ENCODE results near the gene PPFIA2. TPM values are rescaled to one million over a fixed set of nuclear protein-coding genes. Genes with fewer than 3 reads are reported as not detected.

PPFIA2 gene
- total and polyA plus RNA-seq, 10 of the 15 experiments (the other 5 are each of a cell fraction or from before 2014, with no cell fraction given), result 0.06 to 0.39 (median 0.18) TPM; not detected in 6

DNA sequence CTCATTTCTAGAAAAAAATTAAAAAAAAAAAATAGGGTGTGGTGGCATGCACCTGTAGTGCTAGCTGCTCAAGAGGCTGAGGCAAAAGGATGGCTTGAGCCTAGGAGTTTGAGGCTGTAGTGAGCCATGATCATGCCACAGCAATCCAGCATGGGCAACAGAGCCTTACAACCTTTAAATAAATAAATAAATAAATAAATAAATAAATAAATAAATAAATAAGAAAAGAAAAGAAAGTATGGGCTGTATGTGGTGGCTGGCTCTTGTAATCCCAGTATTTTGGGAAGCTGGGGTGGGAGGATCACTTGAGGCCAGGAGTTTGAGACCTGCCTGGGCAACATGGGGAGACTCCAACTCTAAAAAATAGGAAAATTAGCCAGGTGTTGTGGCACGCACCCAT lies 373.0 kb downstream of the PPFIA2 start:
- RAD21 ChIA-PET (ENCODE audit: unreplicated experiment), result no interaction called here
- Histone ChIP-seq H3K79me2 (ENCODE audit: control insufficient read depth, insufficient read depth, low read length) (no peaks in the 10 kb centered on the region), H4K20me1 (ENCODE audit: control insufficient read depth, insufficient read depth) (no peaks in the 10 kb centered on the region), H3K4me3 (no peak overlapping the region), H3K36me3 (ENCODE audit: control insufficient read depth in 2 of 2, insufficient read depth in 2 of 2, low read length in 1 of 2) (no peaks in the 10 kb centered on the region), H3K27ac (ENCODE audit: control insufficient read depth, insufficient read depth) (no peak overlapping the region), H3K9me3 (replicated peaks; ENCODE audit: control insufficient read depth, insufficient read depth, low read length) (no peaks in the 10 kb centered on the region), H3K9ac (ENCODE audit: control insufficient read depth, insufficient read depth, low read length) (no peak overlapping the region), H3K27me3 (replicated peaks in 1 of 2; ENCODE audit: control insufficient read depth in 2 of 2, insufficient read depth in 2 of 2, low read length in 1 of 2) (no peaks in the 10 kb centered on the region), H3K4me2 (ENCODE audit: control insufficient read depth, insufficient read depth) (no peak overlapping the region), H2AFZ (ENCODE audit: control insufficient read depth, low read depth, low read length) (no peak overlapping the region), H3K4me1 (ENCODE audit: control insufficient read depth, insufficient read depth, low read length) (no peaks in the 10 kb centered on the region)
- no peak for FAIRE-seq
- no peak for ATAC-seq
- SMC1A ChIA-PET (ENCODE audit: uncharacterized antibody, unreplicated experiment), result no interaction called here
- in situ Hi-C loops (cut with MboI) (no loop called here), intact Hi-C loops (cut with micrococcal nuclease; ENCODE audit: unreplicated experiment) (no loop called here)
- no TSS peak for BruUV-seq (replicated peaks)
- CTCF ChIA-PET, result no interaction called here
- no peak for DNase-seq (ENCODE audit: low read depth, low spot score)
- WGBS (ENCODE audit: insufficient coverage, insufficient replicate concordance, low lambda C conversion rate, missing lambda C conversion rate), result 62% methylated on average over 1 of the region's 1 CpG
- POLR2A ChIA-PET, result no interaction called here
- TF ChIP-seq BCL11A (IDR thresholded peaks at IDR 0.05; ENCODE audit: low read depth, low read length), result no peak
- no peak for TF ChIP-seq PAX8 (IDR thresholded peaks at IDR 0.05)

DNA sequence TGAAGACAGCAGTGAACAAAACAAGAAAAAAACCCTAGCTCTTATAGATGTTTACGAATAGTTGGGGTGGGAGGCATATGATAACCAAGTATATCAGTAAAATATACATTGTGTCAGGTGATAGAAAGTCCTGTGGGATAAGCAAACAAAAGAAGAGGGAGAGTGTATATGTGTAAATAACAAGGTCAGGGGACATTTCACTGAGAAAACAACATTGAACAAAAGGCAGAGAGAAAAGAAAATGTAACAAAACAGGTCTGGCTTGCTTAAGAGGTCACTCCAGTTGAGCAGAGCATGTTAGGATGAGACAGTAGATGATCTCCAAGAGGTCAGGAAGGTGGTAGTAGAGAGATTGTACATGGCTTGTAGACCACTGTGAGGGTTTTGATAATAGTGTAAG lies 377.2 kb downstream of the PPFIA2 start:
- no peaks in the 10 kb centered on the region for H4K20me1 ChIP-seq (ENCODE audit: control insufficient read depth, insufficient read depth)
- in situ Hi-C loops (cut with MboI) (no loop called here), intact Hi-C loops (cut with micrococcal nuclease; ENCODE audit: unreplicated experiment) (no loop called here)
- no peak overlapping the region for H3K9ac ChIP-seq (ENCODE audit: control insufficient read depth, insufficient read depth, low read length)
- H3K4me1 ChIP-seq (ENCODE audit: control insufficient read depth, insufficient read depth, low read length), result no peaks in the 10 kb centered on the region
- CTCF ChIA-PET, result no interaction called here
- no peaks in the 10 kb centered on the region for H3K27me3 ChIP-seq (replicated peaks in 1 of 2; ENCODE audit: control insufficient read depth in 2 of 2, insufficient read depth in 2 of 2, low read length in 1 of 2)
- POLR2A ChIA-PET, result no interaction called here
- H3K9me3 ChIP-seq (replicated peaks; ENCODE audit: control insufficient read depth, insufficient read depth, low read length), result no peaks in the 10 kb centered on the region
- FAIRE-seq, result no peak
- no peak overlapping the region for H3K27ac ChIP-seq (ENCODE audit: control insufficient read depth, insufficient read depth)
- no peaks in the 10 kb centered on the region for H3K79me2 ChIP-seq (ENCODE audit: control insufficient read depth, insufficient read depth, low read length)
- SMC1A ChIA-PET (ENCODE audit: uncharacterized antibody, unreplicated experiment), result no interaction called here
- no TSS peak for BruUV-seq (replicated peaks)
- H3K4me2 ChIP-seq (ENCODE audit: control insufficient read depth, insufficient read depth), result no peak overlapping the region
- 18% methylated on average over 1 of the region's 1 CpG for WGBS (ENCODE audit: insufficient coverage, insufficient replicate concordance, low lambda C conversion rate, missing lambda C conversion rate)
- RAD21 ChIA-PET (ENCODE audit: unreplicated experiment), result no interaction called here
- H2AFZ ChIP-seq (ENCODE audit: control insufficient read depth, low read depth, low read length), result no peak overlapping the region
- DNase-seq (ENCODE audit: low read depth, low spot score), result no peak
- ATAC-seq, result no peak
- no peak overlapping the region for H3K4me3 ChIP-seq
- TF ChIP-seq POLR2AphosphoS2 (IDR thresholded peaks at IDR 0.05; ENCODE audit: low read depth, low read length) (no peak), TCF3 (IDR thresholded peaks at IDR 0.05; ENCODE audit: borderline replicate concordance, insufficient read depth, low read depth, low read length) (no peak), RB1 (IDR thresholded peaks at IDR 0.05; ENCODE audit: borderline replicate concordance) (no peak), SREBF1 (IDR thresholded peaks at IDR 0.05; ENCODE audit: low read length) (no peak), POLR2AphosphoS5 (IDR thresholded peaks at IDR 0.05; ENCODE audit: low read length) (no peak), ZNF274 (IDR thresholded peaks at IDR 0.05; ENCODE audit: insufficient read depth, insufficient read length) (no peak), BRCA1 (IDR thresholded peaks at IDR 0.05; ENCODE audit: low read depth, low read length) (no peak), SPI1 (IDR thresholded peaks at IDR 0.05; ENCODE audit: borderline replicate concordance, insufficient read depth, low read depth, low read length) (no peak), RAD51 (IDR thresholded peaks at IDR 0.05) (no peak), CBX5 (IDR thresholded peaks at IDR 0.05; ENCODE audit: low read depth) (no peak), TBL1XR1 (IDR thresholded peaks at IDR 0.05; ENCODE audit: low read depth, low read length) (no peak), MEF2A (IDR thresholded peaks at IDR 0.05; ENCODE audit: insufficient read depth, low read depth, low read length) (no peak), HDGF (IDR thresholded peaks at IDR 0.05) (no peak), FOXK2 (IDR thresholded peaks at IDR 0.05) (no peak), KLF5 (IDR thresholded peaks at IDR 0.05; ENCODE audit: partially characterized antibody) (no peak)
- H3K36me3 ChIP-seq (ENCODE audit: control insufficient read depth in 2 of 2, insufficient read depth in 2 of 2, low read length in 1 of 2), result no peaks in the 10 kb centered on the region

Data from GM12878 (cell line).